GM10266 (cell line): ENCODE data around the gene CASZ1.

Experiments used
- DNase-seq: peaks from one replicate; pipeline ENCODE4 v3.0.0; 2012; ENCODE audit errors: extremely low spot score
- CTCF ChIP-seq: IDR thresholded peaks from 2 replicates; pipeline ENCODE4 v1.5.1; 2012; ENCODE audit warnings: mild to moderate bottlenecking, low read depth; ENCODE audit not compliant: control insufficient read depth, insufficient read depth; ENCODE audit errors: missing control alignments

CASZ1 gene

GRCh38 chr1:10773376-10773775 lies 23.1 kb downstream of the CASZ1 start:
- no peak for TF ChIP-seq CTCF
- DNase-seq: no peak

- no peak for TF ChIP-seq CTCF
- DNase-seq: no peak
These were observed 23.7 kb downstream of the CASZ1 start for GRCh38 chr1:10772711-10773110.

GRCh38 chr1:10771789-10772188 lies 24.7 kb downstream of the CASZ1 start:
- DNase-seq: no peak
- no peak for TF ChIP-seq CTCF

GRCh38 chr1:10768552-10768951 lies 27.9 kb downstream of the CASZ1 start:
- TF ChIP-seq CTCF: no peak
- no peak for DNase-seq

GRCh38 chr1:10767282-10767681 lies 29.2 kb downstream of the CASZ1 start:
- DNase-seq: no peak
- no peak for TF ChIP-seq CTCF

- TF ChIP-seq CTCF: no peak
- DNase-seq: no peak
These were observed 30.5 kb downstream of the CASZ1 start for GRCh38 chr1:10765734-10766478.

- TF ChIP-seq CTCF: no peak
- no peak for DNase-seq
These were observed 31.1 kb downstream of the CASZ1 start for GRCh38 chr1:10765304-10765703.
